ENCODE results near the gene KAZN. TPM values are rescaled to one million over a fixed set of nuclear protein-coding genes. Genes with fewer than 3 reads are reported as not detected.
A peak's percentile ranks its signal among the peaks of the same experiment; 100 is the strongest.
"Not testable (repeated sequence)": the region's sequence is repeated elsewhere in the genome, so short reads cannot be mapped to it uniquely, and the experiment has no call there.

KAZN gene
- total RNA-seq, 2 donors from 2014 or later = 3.4 to 12.2 TPM

GRCh38 chr1:15129944-15130343, 531.5 kb downstream of the KAZN start:
- intact Hi-C loops (cut with DNase I) = loop anchor here (5.0 to 10.0 kb wide), 2 partner anchors 142 to 175 kb away; no protein-coding TSS in a partner anchor
- no peak for ATAC-seq
- Histone ChIP-seq H3K27me3 (no peaks in the 10 kb centered on the region), H3K9me3 (no peaks in the 10 kb centered on the region), H3K36me3 (replicated peaks in 1 of 2; ENCODE audit: insufficient read depth in 1 of 2, low read depth in 2 of 2) (no peaks in the 10 kb centered on the region), H3K27ac (peak overlapping the region in 1 of 4 donors; percentile 20), H3K4me1 (peaks cover 47% of the 10 kb centered on the region), H3K4me3 (no peak overlapping the region)
- DNase-seq = no peak
- no peak for TF ChIP-seq POLR2A (IDR thresholded peaks at IDR 0.05)
- TF ChIP-seq CTCF (IDR thresholded peaks at IDR 0.05) = no peak
- WGBS, 2 donors = 57 to 64% methylated on average over 4 of the region's 4 CpGs

GRCh38 chr1:15130607-15131006, 532.1 kb downstream of the KAZN start:
- peak in 1 of 4 donors; percentile 26 for DNase-seq
- Histone ChIP-seq H3K4me3 (no peak overlapping the region), H3K4me1 (peaks cover 47% of the 10 kb centered on the region), H3K36me3 (replicated peaks in 1 of 2; ENCODE audit: insufficient read depth in 1 of 2, low read depth in 2 of 2) (no peaks in the 10 kb centered on the region), H3K9me3 (no peaks in the 10 kb centered on the region), H3K27me3 (no peaks in the 10 kb centered on the region), H3K27ac (no peak overlapping the region)
- ATAC-seq = no peak
- TF ChIP-seq POLR2A (IDR thresholded peaks at IDR 0.05) = no peak
- TF ChIP-seq CTCF (IDR thresholded peaks at IDR 0.05) = no peak
- WGBS, 2 donors = 39 to 68% methylated on average over 3 of the region's 3 CpGs
- intact Hi-C loops (cut with DNase I) = no loop called here

- peak; percentile 39 to 79 (median 58) for DNase-seq
- H3K4me3 ChIP-seq = no peak overlapping the region
- H3K4me1 ChIP-seq = peaks cover 62% of the 10 kb centered on the region
- intact Hi-C loops (cut with DNase I) = no loop called here
- peak; percentile 46 for ATAC-seq
- TF ChIP-seq POLR2A (IDR thresholded peaks at IDR 0.05) (no peak), CTCF (IDR thresholded peaks at IDR 0.05) (no peak)
- no peaks in the 10 kb centered on the region for H3K27me3 ChIP-seq
- H3K27ac ChIP-seq = peak overlapping the region; percentile 9 to 69 (median 62)
- H3K9me3 ChIP-seq = no peaks in the 10 kb centered on the region
- H3K36me3 ChIP-seq (replicated peaks in 1 of 2; ENCODE audit: insufficient read depth in 1 of 2, low read depth in 2 of 2) = no peaks in the 10 kb centered on the region
- 45 to 54% methylated on average over 2 of the region's 2 CpGs for WGBS, 2 donors
Observed at GRCh38 chr1:15132965-15133364, 534.5 kb downstream of the KAZN start.

- no peaks in the 10 kb centered on the region for H3K36me3 ChIP-seq (replicated peaks in 1 of 2; ENCODE audit: insufficient read depth in 1 of 2, low read depth in 2 of 2)
- no peaks in the 10 kb centered on the region for H3K27me3 ChIP-seq
- peaks cover 66% of the 10 kb centered on the region for H3K4me1 ChIP-seq
- no peaks in the 10 kb centered on the region for H3K9me3 ChIP-seq
- TF ChIP-seq POLR2A (IDR thresholded peaks at IDR 0.05) = no peak
- no peak for TF ChIP-seq CTCF (IDR thresholded peaks at IDR 0.05)
- DNase-seq = no peak
- ATAC-seq = no peak
- no peak overlapping the region for H3K4me3 ChIP-seq
- intact Hi-C loops (cut with DNase I) = no loop called here
- no peak overlapping the region for H3K27ac ChIP-seq
- 92 to 97% methylated on average over 2 of the region's 2 CpGs for WGBS, 2 donors
Observed at GRCh38 chr1:15134285-15134684, 535.8 kb downstream of the KAZN start.

- H3K27ac ChIP-seq; H3K9me3 ChIP-seq; intact Hi-C loops (cut with DNase I); H3K4me3 ChIP-seq; DNase-seq; H3K27me3 ChIP-seq; H3K36me3 ChIP-seq (replicated peaks in 1 of 2; ENCODE audit: insufficient read depth in 1 of 2, low read depth in 2 of 2); ATAC-seq: not testable (repeated sequence)
- peaks cover 77% of the 10 kb centered on the region for H3K4me1 ChIP-seq
- WGBS, 2 donors = 76 to 83% methylated on average over 10 of the region's 10 CpGs
Observed at GRCh38 chr1:15135604-15136003, 537.1 kb downstream of the KAZN start.

All from body of pancreas (tissue), 4 donors.